Right atrium auricular region (tissue), 2 donors: ENCODE measurements around the gene TELO2. TPM values are rescaled to one million over a fixed set of nuclear protein-coding genes. Genes with fewer than 3 reads are reported as not detected.
A peak's percentile ranks its signal among the peaks of the same experiment; 100 is the strongest.

ENCODE experiments used
- DNase-seq: peaks from one replicate; pipeline ENCODE4 v3.0.0-alpha.2; 2019; ENCODE audit warnings: low spot score
- H3K27ac ChIP-seq, 2 donors: fragments of 200-600 bp; sonication (generic); 1 replicate in 1 of 2; 2 replicates in 1 of 2; pipeline ENCODE4 v1.5.1; 2016 to 2019
- H3K27me3 ChIP-seq, 2 donors: fragments of 200-600 bp; sonication (generic); one replicate each; pipeline versions ENCODE4 v1.5.1 to v1.6.0; 2017 to 2019
- H3K36me3 ChIP-seq: fragments of 200-600 bp; sonication (generic); one replicate; pipeline ENCODE4 v1.5.1; 2016
- H3K4me1 ChIP-seq, 2 donors: fragments of 200-600 bp; sonication (generic); one replicate each; pipeline versions ENCODE4 v1.5.1 to v1.6.0; 2017 to 2019
- H3K4me3 ChIP-seq, 2 donors: fragments of 200-600 bp; sonication (generic); 1 replicate in 1 of 2; 2 replicates in 1 of 2; pipeline ENCODE4 v1.5.1; 2017 to 2019; ENCODE audit warnings: mild to moderate bottlenecking in 1 of 2, moderate library complexity in 1 of 2
- H3K9me3 ChIP-seq, 2 donors: fragments of 200-600 bp; sonication (generic); one replicate each; pipeline ENCODE4 v1.5.1; 2019
- CTCF ChIP-seq, 2 donors: fragments of 200-600 bp; sonication (generic); IDR thresholded peaks; one replicate each; pipeline ENCODE4 v1.5.1; 2019; ENCODE audit warnings: antibody characterized with exemption in 2 of 2
- total RNA-seq, 2 donors: library from RNA; depleted of rRNA; stranded (reverse); fragments of >200 nt; gene quantifications; one replicate each; pipeline ENCODE4 v1.1.0, GENCODE V29; 2016

Gene TELO2
- total RNA-seq, 2 donors from 2014 or later = 11.3 to 11.5 TPM

GRCh38 chr16:1552129-1552528 lies 59.0 kb downstream of the TELO2 start:
- H3K4me3 ChIP-seq = no peak overlapping the region
- DNase-seq = no peak
- no peaks in the 10 kb centered on the region for H3K27me3 ChIP-seq
- H3K27ac ChIP-seq = peak overlapping the region; percentile 92 to 97
- no peaks in the 10 kb centered on the region for H3K9me3 ChIP-seq
- H3K4me1 ChIP-seq = peaks cover 0 to 50% of the 10 kb centered on the region in 2 donors
- no peak for TF ChIP-seq CTCF (IDR thresholded peaks at IDR 0.05)
- peaks cover 46% of the 10 kb centered on the region for H3K36me3 ChIP-seq

DNA sequence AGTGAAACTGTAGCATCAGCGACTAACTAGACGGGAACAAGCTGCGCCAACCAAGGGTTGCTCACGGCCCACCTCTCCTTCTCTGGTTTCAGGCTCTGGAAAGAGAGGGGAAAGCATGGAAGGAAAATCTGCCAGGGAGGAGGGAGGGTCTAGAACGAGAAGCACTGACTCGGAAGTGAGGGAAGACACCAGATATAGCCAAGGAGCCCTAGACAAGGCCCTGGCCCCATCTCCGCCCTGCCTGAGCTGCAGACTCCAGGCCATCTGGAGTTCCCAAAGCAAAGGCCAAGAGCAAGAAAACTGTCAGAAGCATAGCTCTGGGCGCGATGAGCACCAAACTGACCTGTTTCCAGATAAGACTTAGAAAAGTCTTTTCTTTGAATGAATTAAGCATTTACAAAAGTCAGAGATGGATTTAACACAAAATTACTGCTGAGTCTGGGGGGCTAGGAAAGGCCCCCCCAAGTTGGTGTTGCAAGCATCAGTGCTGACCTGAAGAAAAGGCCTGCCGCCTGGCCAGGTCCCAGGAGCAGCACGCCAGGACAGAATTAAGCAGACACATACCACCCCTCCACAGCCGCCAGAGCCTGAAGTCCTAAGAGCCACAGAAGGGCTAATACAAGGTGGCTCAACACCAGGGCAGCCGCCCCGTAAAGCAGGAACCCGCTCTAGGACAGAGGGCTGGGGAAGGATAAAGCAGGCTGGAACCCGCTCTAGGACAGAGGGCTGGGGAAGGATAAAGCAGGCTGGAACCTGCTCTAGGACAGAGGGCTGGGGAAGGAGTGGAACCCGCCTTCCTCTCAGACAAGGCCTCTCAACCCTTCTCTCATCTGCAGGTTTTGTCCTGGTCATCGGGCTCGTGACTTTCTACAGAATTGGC lies 61.0 kb downstream of the TELO2 start:
- no peak for DNase-seq
- Histone ChIP-seq H3K4me1 (peaks cover 0 to 30% of the 10 kb centered on the region in 2 donors), H3K36me3 (peaks cover 56% of the 10 kb centered on the region), H3K27ac (no peak overlapping the region), H3K9me3 (no peaks in the 10 kb centered on the region), H3K27me3 (no peaks in the 10 kb centered on the region), H3K4me3 (no peak overlapping the region)
- no peak for TF ChIP-seq CTCF (IDR thresholded peaks at IDR 0.05)

GRCh38 chr16:1554826-1555445 lies 61.8 kb downstream of the TELO2 start:
- DNase-seq = no peak
- H3K9me3 ChIP-seq = no peaks in the 10 kb centered on the region
- H3K36me3 ChIP-seq = peaks cover 54% of the 10 kb centered on the region
- H3K27me3 ChIP-seq = no peaks in the 10 kb centered on the region
- TF ChIP-seq CTCF (IDR thresholded peaks at IDR 0.05) = no peak
- no peak overlapping the region for H3K27ac ChIP-seq
- H3K4me1 ChIP-seq = peaks cover 0 to 22% of the 10 kb centered on the region in 2 donors
- H3K4me3 ChIP-seq = no peak overlapping the region

DNA sequence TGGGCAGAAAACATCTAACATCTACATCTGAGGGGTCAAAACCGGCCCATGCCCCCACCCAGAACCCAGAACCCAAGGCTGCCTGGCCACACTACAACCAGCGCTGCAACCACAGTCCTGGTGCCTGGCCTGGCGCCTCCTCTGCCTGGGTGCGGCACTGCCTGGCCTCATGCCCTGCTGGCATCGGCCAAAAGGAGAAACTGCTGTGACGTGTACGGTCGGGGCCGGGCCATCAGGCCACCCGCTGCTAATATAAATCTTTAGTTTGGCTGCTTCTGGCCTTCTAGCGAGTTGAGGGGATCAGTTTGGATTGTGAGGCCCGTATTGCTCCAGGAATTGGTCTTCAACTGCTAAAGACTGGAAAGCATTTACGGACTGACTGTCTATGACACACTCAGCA lies 63.1 kb downstream of the TELO2 start:
- Histone ChIP-seq H3K9me3 (no peaks in the 10 kb centered on the region), H3K27me3 (no peaks in the 10 kb centered on the region), H3K4me1 (peaks cover 0 to 9% of the 10 kb centered on the region in 2 donors), H3K36me3 (peaks cover 56% of the 10 kb centered on the region), H3K4me3 (no peak overlapping the region), H3K27ac (no peak overlapping the region)
- TF ChIP-seq CTCF (IDR thresholded peaks at IDR 0.05) = no peak
- DNase-seq = no peak

- Histone ChIP-seq H3K4me1 (peaks cover 0 to under 1% of the 10 kb centered on the region in 2 donors), H3K36me3 (peaks cover 48% of the 10 kb centered on the region), H3K4me3 (no peak overlapping the region), H3K9me3 (no peaks in the 10 kb centered on the region), H3K27me3 (no peaks in the 10 kb centered on the region), H3K27ac (no peak overlapping the region)
- DNase-seq = no peak
- no peak for TF ChIP-seq CTCF (IDR thresholded peaks at IDR 0.05)
Measured at GRCh38 chr16:1557074-1557473, 63.9 kb downstream of the TELO2 start.
